ENCODE results near the gene STX8. TPM values are rescaled to one million over a fixed set of nuclear protein-coding genes. Genes with fewer than 3 reads are reported as not detected.
A peak's percentile ranks its signal among the peaks of the same experiment; 100 is the strongest.
"Not testable (repeated sequence)": the region's sequence is repeated elsewhere in the genome, so short reads cannot be mapped to it uniquely, and the experiment has no call there.

The STX8 gene
- total RNA-seq, 2 donors from 2014 or later: 41.6 to 57.2 TPM

GRCh38 chr17:9577373-9577709 is 1.7 kb upstream of the STX8 start:
- intact Hi-C loops (cut with DNase I): no loop called here
- Histone ChIP-seq H3K9ac (ENCODE audit: low read depth in 2 of 2, low read length in 2 of 2) (no peak overlapping the region), H3K9me3 (no peaks in the 10 kb centered on the region), H3K4me1 (peaks cover 4% of the 10 kb centered on the region), H3K27ac (no peak overlapping the region), H3K27me3 (no peaks in the 10 kb centered on the region), H3K4me3 (no peak overlapping the region), H3K36me3 (no peaks in the 10 kb centered on the region)
- DNase-seq: no peak
- TF ChIP-seq, protein P1, sequence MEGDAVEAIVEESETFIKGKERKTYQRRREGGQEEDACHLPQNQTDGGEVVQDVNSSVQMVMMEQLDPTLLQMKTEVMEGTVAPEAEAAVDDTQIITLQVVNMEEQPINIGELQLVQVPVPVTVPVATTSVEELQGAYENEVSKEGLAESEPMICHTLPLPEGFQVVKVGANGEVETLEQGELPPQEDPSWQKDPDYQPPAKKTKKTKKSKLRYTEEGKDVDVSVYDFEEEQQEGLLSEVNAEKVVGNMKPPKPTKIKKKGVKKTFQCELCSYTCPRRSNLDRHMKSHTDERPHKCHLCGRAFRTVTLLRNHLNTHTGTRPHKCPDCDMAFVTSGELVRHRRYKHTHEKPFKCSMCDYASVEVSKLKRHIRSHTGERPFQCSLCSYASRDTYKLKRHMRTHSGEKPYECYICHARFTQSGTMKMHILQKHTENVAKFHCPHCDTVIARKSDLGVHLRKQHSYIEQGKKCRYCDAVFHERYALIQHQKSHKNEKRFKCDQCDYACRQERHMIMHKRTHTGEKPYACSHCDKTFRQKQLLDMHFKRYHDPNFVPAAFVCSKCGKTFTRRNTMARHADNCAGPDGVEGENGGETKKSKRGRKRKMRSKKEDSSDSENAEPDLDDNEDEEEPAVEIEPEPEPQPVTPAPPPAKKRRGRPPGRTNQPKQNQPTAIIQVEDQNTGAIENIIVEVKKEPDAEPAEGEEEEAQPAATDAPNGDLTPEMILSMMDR (IDR thresholded peaks at IDR 0.05): no peak

- H3K9ac ChIP-seq (ENCODE audit: low read depth in 2 of 2, low read length in 2 of 2): peak within 1 kb of the TSS; percentile 78 to 82
- intact Hi-C loops (cut with DNase I): no loop called here
- H3K4me3 ChIP-seq: peak within 1 kb of the TSS; percentile 81
- peak; percentile 82 for DNase-seq
- no peaks in the 10 kb centered on the region for H3K9me3 ChIP-seq
- TF ChIP-seq, protein P1 (IDR thresholded peaks at IDR 0.05): peak; percentile 48
- no peaks in the 10 kb centered on the region for H3K36me3 ChIP-seq
- no peaks in the 10 kb centered on the region for H3K27me3 ChIP-seq
- peaks cover 4% of the 10 kb centered on the region for H3K4me1 ChIP-seq
- peak within 1 kb of the TSS; percentile 22 for H3K27ac ChIP-seq
Measured at GRCh38 chr17:9576521-9577372, 1.1 kb upstream of the STX8 start, which contains the start of gene CFAP52. TSS of gene CFAP52 (plus strand) at chr17:9576642. CDS start at chr17:9576696, 54 bp downstream.

- Histone ChIP-seq H3K27me3 (no peaks in the 10 kb centered on the region), H3K27ac (no peak overlapping the region), H3K9me3 (no peaks in the 10 kb centered on the region), H3K36me3 (no peaks in the 10 kb centered on the region), H3K4me3 (no peak overlapping the region), H3K4me1 (peaks cover 4% of the 10 kb centered on the region), H3K9ac (ENCODE audit: low read depth in 2 of 2, low read length in 2 of 2) (no peak overlapping the region)
- intact Hi-C loops (cut with DNase I): no loop called here
- TF ChIP-seq, protein P1 (IDR thresholded peaks at IDR 0.05): no peak
- DNase-seq: no peak
Measured at GRCh38 chr17:9571201-9571600, 4.4 kb downstream of the STX8 start.

GRCh38 chr17:9568957-9569588 is 6.5 kb downstream of the STX8 start:
- Histone ChIP-seq H3K9me3 (no peaks in the 10 kb centered on the region), H3K4me1 (no peaks in the 10 kb centered on the region), H3K36me3 (no peaks in the 10 kb centered on the region), H3K27ac (no peak overlapping the region), H3K4me3 (no peak overlapping the region), H3K9ac (ENCODE audit: low read depth in 2 of 2, low read length in 2 of 2) (no peak overlapping the region), H3K27me3 (no peaks in the 10 kb centered on the region)
- TF ChIP-seq, protein P1 (IDR thresholded peaks at IDR 0.05): no peak
- no peak for DNase-seq
- intact Hi-C loops (cut with DNase I): no loop called here

GRCh38 chr17:9568004-9568403 is 7.6 kb downstream of the STX8 start:
- no peaks in the 10 kb centered on the region for H3K4me1 ChIP-seq
- intact Hi-C loops (cut with DNase I): no loop called here
- no peak overlapping the region for H3K4me3 ChIP-seq
- no peak overlapping the region for H3K27ac ChIP-seq
- TF ChIP-seq, protein P1 (IDR thresholded peaks at IDR 0.05): no peak
- H3K36me3 ChIP-seq: no peaks in the 10 kb centered on the region
- DNase-seq: no peak
- no peak overlapping the region for H3K9ac ChIP-seq (ENCODE audit: low read depth in 2 of 2, low read length in 2 of 2)
- H3K9me3 ChIP-seq: no peaks in the 10 kb centered on the region
- H3K27me3 ChIP-seq: no peaks in the 10 kb centered on the region

- H3K27me3 ChIP-seq; H3K36me3 ChIP-seq; H3K4me3 ChIP-seq; H3K9me3 ChIP-seq; intact Hi-C loops (cut with DNase I); H3K4me1 ChIP-seq; H3K9ac ChIP-seq (ENCODE audit: low read depth in 2 of 2, low read length in 2 of 2); H3K27ac ChIP-seq; DNase-seq: not testable (repeated sequence)
Measured at GRCh38 chr17:9566739-9567138, 8.9 kb downstream of the STX8 start.
